HG02763 (cell line): ENCODE results near the gene SUCLG2.

Experiments used
- ATAC-seq: cut with Tn5 transposase; IDR thresholded peaks from one replicate; pipeline ENCODE4 v1.9.1; 2021; ENCODE audit warnings: mild to moderate bottlenecking, moderate library complexity; ENCODE audit not compliant: unreplicated experiment

The SUCLG2 gene, protein sequence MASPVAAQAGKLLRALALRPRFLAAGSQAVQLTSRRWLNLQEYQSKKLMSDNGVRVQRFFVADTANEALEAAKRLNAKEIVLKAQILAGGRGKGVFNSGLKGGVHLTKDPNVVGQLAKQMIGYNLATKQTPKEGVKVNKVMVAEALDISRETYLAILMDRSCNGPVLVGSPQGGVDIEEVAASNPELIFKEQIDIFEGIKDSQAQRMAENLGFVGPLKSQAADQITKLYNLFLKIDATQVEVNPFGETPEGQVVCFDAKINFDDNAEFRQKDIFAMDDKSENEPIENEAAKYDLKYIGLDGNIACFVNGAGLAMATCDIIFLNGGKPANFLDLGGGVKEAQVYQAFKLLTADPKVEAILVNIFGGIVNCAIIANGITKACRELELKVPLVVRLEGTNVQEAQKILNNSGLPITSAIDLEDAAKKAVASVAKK

DNA sequence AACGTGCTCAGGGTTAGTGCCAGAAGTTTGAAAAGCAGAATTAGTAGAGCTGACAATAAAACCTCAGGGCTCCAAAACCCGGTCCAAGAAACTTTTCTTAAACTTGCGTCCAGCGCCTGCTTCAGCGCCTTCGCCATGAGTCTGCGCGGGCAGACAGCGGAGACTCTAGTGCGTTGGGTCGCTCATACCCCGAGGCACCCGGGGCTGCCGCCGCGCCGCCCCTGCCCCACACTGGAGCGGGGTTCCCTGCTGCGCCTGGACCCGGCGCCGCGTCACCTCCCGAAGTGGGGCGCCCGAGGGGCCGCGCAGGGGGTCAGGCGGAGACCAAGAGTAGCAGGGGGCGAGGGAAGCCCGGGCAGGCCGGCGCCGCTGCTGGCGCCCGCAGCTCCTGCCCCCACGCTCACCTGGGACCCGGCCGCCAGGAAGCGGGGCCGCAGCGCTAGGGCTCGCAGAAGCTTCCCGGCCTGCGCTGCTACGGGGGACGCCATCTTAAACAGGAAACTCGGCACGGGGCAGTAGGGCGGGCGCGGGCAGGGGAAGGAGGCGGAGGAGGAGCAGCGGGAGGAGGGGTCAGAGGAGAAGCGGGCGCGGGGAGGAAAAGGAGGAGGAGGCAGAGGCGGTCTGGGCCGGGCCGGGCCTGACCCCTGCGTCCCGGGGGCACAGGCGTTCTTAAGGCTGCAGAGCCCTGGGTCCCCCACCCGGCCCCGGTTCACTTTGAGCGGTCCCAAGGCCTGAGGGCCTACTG lies at the start of gene SUCLG2:
SUCLG2 (minus strand) TSS at position 514 of the 745 bp plus-strand sequence; CDS start at position 488, 26 bp downstream.
- ATAC-seq: peak; percentile 72

DNA sequence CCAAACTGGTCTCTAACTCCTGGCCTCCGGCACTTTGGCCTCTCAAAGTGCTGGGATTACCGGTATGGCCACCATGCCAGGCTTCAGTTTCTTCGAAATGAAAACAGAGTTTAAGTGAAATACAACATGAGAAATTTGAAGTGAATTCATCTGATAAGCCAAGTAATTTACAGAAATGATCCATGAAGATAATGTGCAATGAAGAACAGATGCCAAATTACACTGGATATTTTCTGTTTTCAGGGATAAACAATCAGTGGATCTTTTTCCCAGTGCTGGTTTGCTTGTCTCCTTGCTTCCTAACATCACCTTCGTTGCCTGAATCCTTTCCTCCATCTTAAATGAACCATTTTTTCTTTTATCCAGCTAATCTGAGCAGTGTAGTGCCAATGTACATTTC lies 46.2 kb upstream of the SUCLG2 start:
- no peak for ATAC-seq

DNA sequence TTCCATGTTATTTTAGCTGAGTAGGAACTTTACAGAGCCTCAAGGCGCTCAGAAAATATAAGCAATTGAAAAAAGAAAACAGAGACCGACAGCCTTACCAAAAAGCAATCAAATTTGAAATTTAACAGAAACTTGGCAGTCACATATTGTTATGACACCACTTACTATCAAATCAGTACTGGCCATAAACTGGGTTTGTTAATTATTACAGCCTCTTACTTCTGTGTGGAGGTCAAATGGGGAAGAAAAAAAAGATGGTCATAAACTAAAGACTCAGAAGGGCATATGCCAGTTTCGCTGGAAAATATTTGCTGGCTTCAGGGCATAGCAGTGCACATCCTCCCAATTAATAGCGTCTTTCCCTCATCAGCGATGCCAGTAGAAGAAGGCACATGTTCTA lies 45.5 kb upstream of the SUCLG2 start:
- ATAC-seq: no peak

DNA sequence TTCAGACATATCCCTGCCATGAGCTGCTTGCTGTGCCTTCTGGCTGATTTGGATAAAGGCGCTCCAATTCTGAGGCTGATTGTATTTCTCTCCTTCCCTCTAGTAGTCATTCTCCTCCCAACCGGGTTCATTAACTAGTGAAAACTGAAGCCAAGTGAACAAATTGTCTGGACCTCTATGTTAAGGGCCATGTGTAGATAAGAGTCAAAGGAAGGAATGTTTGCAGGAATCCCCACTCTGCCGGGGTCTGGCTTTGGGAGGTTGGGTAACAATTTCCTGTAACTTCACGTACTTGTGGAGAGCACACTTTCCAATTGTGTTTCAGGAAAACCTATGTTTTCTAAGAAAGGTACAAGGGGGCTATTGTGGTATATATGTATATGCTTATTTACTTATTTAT lies 38.2 kb upstream of the SUCLG2 start:
- no peak for ATAC-seq

DNA sequence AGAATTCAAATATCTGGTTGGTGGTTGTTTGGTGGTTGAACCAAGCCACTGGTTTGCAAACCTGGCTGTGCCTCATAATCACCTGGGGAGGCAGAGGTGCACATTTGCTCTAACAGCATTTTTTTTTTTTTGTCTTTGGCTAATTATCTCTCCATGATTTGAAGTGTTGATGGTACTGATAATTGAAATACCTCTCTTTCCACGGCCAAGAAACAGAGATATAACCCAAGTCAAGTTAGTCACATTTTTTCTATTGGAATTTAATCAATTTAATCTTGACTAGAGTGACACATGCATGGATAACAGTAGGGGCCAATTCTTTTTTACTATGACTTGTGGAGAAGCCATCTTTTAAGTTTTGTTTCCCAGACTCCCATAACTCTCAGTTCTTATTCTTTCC lies 37.5 kb upstream of the SUCLG2 start:
- no peak for ATAC-seq

DNA sequence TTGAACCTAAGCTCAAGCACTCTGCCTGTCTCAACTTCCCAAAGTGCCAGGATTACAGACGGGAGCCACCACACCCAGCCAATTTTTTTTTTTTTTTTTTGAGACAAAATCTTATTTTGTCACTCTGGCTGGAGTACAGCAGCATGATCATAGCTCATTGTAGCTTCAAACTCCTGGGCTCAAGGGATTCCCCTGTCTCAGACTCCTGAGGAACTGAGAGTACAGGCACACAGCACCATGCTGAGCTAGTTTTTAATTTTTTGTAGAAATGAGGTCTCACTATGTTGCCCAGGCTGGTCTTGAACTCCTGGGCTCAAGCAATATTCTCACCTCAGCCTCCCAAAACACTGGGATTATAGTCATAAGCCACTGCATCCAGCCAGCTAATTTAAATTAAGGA lies 36.8 kb upstream of the SUCLG2 start:
- ATAC-seq: no peak

DNA sequence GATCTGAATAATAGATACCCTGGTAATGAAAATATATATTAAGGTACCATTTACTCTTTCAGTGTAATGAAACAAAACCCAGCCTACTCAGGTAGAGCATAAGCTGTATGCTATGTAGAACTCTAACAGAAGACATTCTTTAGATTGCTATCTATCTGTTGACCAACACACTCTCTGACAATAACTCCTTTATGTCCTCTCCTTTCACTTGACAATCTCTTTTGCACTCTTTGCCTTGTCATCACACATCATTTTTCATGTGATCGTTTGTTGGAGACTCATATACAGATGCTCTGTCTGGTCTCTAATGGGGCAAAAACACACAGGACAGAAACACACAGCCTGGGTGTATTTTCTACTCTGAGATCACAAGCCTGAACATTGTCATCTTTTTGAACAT lies 35.4 kb upstream of the SUCLG2 start:
- no peak for ATAC-seq

DNA sequence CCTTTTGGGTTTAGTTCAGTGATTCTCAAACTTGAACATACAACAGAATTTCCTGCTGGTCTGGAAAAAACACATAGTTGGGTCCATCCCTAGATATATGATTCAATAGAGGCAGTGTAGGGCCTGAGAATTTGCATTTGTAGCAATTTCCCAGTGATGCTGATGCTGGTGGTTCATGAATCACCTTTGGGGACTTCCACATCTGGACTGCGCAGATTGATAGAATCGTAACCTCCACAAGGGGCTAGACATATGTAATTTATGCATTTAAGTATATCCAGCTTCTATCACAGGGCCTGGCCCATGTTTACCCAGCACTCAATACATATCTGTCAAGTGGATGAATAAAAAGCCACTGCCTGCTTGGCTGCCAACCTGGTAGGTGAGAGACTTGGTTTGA lies 33.8 kb upstream of the SUCLG2 start:
- ATAC-seq: no peak

DNA sequence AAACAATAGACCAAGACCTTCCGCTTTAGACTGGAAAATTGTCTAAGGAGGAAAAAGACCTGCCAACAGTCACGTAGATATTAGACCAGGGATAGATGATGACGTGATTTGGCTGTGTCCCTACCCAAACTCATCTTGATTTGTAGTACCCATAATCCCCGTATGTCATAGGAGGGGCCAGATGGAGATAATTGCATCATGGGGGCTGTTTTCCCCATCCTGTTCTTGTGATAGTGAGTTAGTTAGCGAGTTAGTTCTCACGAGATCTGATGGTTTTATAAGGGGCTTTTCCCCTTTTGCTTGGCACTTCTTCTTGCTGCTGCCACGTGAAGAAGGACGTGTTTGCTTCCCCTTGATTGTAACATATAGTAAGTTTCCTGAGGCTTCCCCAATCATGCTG lies 31.7 kb upstream of the SUCLG2 start:
- ATAC-seq: no peak

DNA sequence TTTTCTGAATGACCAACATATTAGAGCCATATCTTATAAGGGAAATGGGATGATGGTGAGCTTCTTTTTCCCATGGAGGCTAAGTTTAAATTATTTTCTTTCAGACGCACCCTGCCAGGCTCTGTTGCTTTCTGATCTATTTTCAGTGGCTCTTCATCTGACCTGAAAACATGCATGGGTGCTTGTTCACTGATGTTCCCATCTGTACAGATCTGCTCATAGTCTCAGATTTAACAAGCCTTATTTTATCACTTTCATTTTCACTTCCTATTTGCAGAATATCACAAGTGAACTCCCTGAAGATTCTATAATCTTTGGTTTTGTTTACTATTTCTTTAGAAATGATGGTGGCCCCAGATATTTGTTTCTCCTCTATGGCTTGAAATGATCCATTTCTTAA lies 31.1 kb upstream of the SUCLG2 start:
- ATAC-seq: peak; percentile 99

DNA sequence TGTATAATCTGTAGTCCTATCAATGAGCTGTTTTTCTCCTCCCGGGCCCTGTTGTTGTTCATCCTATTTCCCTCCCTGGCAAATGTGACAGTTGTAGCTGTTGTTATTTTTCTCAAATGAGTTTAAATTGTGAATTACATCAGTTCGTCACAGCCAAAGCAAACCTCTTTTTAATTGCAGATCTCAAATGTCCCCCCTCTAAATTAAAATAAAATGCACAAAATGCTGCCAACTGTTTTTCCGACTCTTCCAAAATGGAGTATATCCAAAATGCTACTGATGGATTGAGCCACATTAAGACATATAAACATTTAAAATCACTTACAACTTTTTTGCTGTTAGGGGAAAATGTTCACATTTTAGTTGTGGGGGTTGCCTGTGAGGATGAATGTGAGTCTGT lies 29.8 kb upstream of the SUCLG2 start:
- no peak for ATAC-seq

DNA sequence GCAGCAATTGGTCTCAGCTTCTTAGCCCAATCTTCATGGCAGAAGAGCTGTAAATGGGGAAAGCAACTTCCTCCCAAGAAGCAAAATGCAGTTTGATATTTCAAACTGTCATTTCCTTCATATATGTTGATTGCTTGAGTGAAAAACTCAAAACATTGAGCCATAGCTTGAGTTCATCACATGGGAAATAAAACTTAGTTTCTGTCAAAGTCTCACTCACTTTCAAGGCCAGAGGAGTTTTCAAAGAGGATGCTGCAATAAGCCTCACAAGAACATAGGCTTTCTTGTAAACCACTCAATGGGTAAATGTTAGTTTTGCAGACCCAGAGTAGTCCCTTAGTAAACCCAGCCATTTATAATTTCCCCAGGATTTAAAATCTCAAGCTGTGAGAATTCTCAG lies 29.1 kb upstream of the SUCLG2 start:
- ATAC-seq: no peak

DNA sequence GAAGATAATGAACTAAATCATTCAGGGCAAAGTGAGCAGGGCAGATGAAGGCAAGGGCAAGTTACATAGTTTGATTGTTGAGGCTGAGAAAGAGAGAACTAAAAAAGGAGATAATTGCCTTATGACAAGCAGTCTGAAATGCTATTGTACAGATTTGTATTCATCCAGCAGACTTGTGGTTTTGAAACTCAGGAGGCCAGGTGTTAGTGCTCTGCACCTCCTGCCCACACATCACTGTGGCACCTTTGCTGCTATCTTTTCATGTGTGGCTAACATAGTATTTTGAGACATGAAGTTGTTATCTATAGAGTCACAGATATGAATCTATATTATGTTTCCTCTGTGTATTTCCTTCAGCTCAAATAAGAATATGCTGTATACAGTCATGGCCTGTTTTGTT lies 24.3 kb upstream of the SUCLG2 start:
- ATAC-seq: peak; percentile 81

DNA sequence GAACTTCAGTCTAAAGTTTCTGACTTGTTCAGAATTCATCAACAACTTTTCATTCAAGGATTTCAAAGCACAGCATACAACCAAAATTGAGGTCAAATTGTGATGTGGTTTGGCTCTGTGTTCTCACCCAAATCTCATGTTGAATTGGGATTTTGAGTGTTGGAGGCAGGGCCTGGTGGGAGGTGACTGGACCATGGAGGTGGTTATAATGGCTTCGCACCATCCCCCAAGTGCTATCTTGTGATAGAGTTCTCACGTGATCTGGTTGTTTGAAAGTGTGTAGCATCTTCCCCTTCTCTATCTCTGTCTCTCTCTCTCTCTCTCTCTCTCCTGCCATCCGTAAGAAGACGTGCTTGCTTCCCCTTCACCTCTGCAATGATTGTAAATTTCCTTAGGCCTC lies 19.6 kb upstream of the SUCLG2 start:
- ATAC-seq: no peak

DNA sequence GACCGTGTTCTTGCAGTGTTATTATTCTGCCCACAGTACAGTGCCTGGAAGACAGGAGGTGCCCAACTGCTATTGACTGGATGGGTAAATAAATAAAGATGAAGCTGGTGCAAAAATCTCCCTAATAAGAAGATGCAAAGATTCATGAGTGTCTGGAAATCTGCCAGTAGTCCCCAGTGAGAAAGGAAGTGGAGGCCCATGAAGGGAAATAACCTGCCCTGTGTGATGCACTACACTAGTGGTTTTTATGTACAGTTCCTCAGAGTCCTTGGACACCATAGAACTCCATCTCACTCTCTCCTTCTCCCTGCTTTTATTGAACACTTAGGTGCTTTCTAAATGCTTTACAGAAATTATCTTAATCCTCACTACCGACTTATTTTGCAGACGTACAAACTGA lies 8.3 kb upstream of the SUCLG2 start:
- no peak for ATAC-seq

DNA sequence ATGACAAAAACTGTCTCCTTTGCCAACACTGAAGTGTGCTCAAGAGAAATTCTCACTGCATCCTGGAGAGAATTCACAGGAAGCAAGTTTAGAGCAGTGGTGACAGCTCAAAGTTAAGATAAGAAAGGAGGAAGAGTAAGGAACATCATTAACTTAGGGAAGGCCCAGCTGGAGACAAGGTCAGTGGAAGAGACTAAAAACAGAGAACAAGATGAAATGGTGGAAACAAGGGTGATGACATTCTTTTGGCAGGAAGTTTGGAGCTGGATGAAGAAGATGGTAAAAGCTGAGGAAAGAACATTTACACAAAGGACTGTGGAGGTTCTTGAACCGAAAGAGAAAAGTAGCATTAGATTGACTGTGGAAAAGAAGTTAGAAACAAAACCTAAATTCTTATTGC lies 6.7 kb upstream of the SUCLG2 start:
- ATAC-seq: no peak

DNA sequence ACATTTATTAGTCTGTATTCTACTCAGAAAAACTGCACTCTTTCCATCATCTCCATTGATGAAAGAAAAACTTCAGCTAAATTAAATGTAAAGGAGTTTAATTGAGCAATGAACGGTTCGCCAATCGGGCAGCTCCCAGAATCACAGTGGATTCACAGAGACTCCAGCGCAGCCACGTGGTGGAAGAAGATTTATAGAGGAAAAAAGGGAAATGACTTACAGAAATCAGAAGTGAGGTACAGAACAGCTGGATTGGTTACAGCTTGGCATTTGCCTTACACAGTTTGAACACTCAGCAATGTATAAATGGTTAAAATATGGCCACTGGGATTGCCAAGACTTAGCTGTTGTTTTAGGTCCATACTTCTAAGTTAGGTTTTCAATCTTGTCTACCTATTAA lies 2.8 kb upstream of the SUCLG2 start:
- ATAC-seq: no peak

DNA sequence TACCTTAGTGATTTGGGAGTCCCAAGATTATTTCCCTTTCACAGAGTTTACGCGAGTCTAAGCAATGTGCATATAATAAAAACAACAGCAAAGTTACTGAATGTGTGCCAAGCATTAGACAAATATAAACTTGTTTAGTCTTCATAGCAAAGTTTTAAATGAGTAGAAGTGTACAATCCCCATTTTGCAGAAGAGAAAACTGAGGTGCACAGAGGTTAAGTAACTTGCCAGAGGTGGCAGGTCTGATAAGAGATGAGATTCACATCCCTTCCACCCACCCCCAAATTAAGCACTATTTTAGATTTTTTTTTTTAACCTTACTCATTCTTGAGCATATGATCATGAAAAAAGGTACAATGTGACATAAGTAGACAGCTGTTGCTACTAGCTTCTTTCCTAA lies 2.2 kb upstream of the SUCLG2 start:
- ATAC-seq: no peak

DNA sequence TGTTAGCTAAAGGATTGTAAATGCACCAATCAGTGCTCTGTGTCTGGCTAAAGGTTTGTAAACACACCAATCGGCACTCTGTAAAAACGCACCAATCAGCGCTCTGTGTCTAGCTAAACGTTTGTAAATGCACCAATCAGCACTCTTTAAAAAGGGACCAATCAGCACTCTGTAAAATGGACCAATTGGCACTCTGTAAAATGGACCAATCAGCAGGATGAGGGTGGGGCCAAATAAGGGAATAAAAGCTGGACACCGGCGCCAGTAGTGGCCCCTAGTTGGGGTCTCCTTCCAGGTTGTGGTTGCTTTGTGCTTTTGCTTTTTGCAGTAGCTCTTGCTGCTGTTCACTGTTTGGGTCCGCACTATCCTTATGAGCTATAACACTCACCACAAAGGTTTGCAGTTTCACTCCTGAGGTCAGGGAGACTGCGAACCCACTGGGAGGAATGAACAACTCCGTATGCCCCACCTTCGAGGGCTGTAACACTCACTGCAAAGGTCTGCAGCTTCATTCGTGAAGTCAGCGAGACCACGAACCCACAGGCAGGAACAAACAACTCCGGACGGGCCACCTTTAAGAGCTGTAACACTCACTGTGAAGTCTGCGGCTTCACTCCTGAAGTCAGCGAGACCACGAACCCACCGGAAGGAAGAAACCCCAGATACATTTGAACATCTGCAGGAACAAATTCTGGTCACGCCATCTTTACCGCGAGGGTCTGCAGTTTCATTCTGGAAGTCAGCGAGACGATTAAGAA lies 1.1 kb upstream of the SUCLG2 start:
- ATAC-seq: peak; percentile 45

DNA sequence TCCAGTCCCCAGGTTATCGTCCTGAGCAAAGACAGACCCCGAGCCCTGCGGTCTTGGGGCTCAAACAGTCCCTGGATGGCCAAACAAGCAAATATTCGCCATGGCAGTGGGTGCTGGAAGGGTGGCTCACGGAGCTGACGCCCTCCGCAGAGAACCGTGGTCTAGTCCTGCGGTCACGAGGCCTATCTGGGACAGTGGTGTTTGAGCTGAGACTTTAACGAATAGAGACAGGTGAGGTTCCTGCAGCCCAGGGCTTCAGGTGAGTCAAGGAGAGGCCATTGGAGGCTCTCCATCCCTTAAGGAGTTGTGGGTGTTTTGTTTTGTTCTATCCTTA lies 399 bp upstream of the SUCLG2 start:
- no peak for ATAC-seq

DNA sequence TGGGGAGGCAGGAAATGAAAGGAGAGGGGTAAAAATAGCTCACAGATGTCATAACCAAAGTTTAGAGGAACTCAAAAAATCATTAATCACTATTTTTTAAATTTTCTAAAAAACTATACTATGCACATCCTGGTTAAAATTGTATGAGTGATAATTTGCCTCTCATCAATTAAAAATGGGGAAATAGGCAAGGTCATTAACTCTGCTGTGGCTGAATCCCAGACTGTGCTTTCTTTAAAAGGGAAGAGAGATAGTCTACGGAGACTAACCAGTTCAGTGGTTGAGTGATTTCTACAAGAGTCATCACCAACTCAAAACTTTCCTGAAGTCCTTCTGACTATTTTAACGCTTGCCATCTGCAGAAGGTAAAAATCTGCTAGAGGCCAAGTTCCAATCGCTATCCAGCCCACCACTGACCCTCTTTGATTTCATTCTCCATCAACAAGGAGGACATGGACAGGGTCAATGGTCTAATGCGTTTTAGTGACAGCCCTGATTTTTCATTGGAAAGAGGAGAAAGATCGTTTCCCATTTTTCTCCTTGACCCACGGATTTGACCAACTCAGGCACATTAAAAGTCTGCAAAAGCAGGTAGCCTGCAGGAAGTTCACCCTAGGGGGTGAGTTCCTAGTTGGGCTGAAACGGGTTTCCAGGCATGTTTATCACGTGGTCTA lies 850 bp downstream of the SUCLG2 start:
- peak; percentile 26 for ATAC-seq
